ENCODE results near the gene C3orf20.

GRCh38 chr3:14664170-14664569 is 10.8 kb upstream of the C3orf20 start:
- TF ChIP-seq SAFB (IDR thresholded peaks at IDR 0.05; ENCODE audit: borderline replicate concordance, low read depth, low read length) (no peak), SIN3A (IDR thresholded peaks at IDR 0.05; ENCODE audit: borderline replicate concordance in 2 of 2, control insufficient read depth in 1 of 2, low read depth in 2 of 2, low read length in 2 of 2) (no peak), EZH2 (IDR thresholded peaks at IDR 0.05; ENCODE audit: borderline replicate concordance, low read depth, low read length) (no peak), MED1 (CRISPR knock-in tag; IDR thresholded peaks at IDR 0.05; ENCODE audit: borderline replicate concordance) (no peak)
